Aorta (tissue), 5 donors: Measurements from ENCODE around the gene SLC34A3. TPM values are rescaled to one million over a fixed set of nuclear protein-coding genes. Genes with fewer than 3 reads are reported as not detected.

ENCODE experiments used
- ATAC-seq: fragments of 200-7000 bp; cut with Tn5 transposase; one replicate; pipeline ENCODE4 v1.9.1; 2022; ENCODE audit warnings: moderate library complexity; ENCODE audit not compliant: low FRiP score
- DNase-seq, 2 donors: peaks; one replicate each; pipeline ENCODE4 v3.0.0-alpha.2; 2020
- H3K27ac ChIP-seq, 2 donors: one replicate each; pipeline ENCODE4 v1.5.1; 2013; ENCODE audit warnings: low read length in 2 of 2, mild to moderate bottlenecking in 2 of 2, moderate library complexity in 2 of 2, control low read depth in 1 of 2, inconsistent platforms in 1 of 2, low read depth in 1 of 2
- H3K27me3 ChIP-seq, 2 donors: one replicate each; pipeline ENCODE4 v1.6.1; 2013; ENCODE audit warnings: control low read depth in 1 of 2, low read length in 1 of 2, mild to moderate bottlenecking in 1 of 2, moderate library complexity in 1 of 2; ENCODE audit not compliant: insufficient read depth in 2 of 2, control insufficient read depth in 1 of 2
- H3K36me3 ChIP-seq, 2 donors: one replicate each; pipeline ENCODE4 v1.6.1; 2013; ENCODE audit warnings: control low read depth in 1 of 2, low read length in 1 of 2, mild to moderate bottlenecking in 1 of 2; ENCODE audit not compliant: insufficient read depth in 2 of 2, control insufficient read depth in 1 of 2
- H3K4me1 ChIP-seq, 2 donors: one replicate each; pipeline ENCODE4 v1.6.1; 2013; ENCODE audit warnings: low read length in 2 of 2, control low read depth in 1 of 2, mild to moderate bottlenecking in 1 of 2, moderate library complexity in 1 of 2; ENCODE audit not compliant: insufficient read depth in 2 of 2, control insufficient read depth in 1 of 2
- H3K4me3 ChIP-seq, 2 donors: one replicate each; pipeline ENCODE4 v1.5.1; 2013; ENCODE audit warnings: low read length in 2 of 2, control low read depth in 1 of 2, mild to moderate bottlenecking in 1 of 2
- H3K9me3 ChIP-seq: one replicate; pipeline ENCODE4 v1.6.1; 2013; ENCODE audit warnings: mild to moderate bottlenecking, low read length; ENCODE audit not compliant: control insufficient read depth
- WGBS, 2 donors: extraction: QIAGEN DNeasy Blood & Tissue Kit; methylation state at CpG; one replicate each; pipeline ENCODE4 v1.1.7; 2013; 5-methylcytosine and 5-hydroxymethylcytosine counted together
- intact Hi-C, 2 donors: fragments of 100-400 bp; cut with DNase I; formaldehyde crosslinking; loops; one replicate each; pipeline versions ENCODE4 v1.14.2 to v1.15.0; 2022
- polyA plus RNA-seq, 2 donors: library from polyadenylated mRNA; stranded (reverse); fragments of 200-250 nt; gene quantifications; one replicate each; pipeline ENCODE4 v1.2.3, GENCODE V29; 2013
- total RNA-seq, 2 donors: library from RNA; stranded (reverse); fragmentation: NEBNext Ultra II Directional; extraction: Animal tissue kit (Norgen Biotek cat#: 25700); gene quantifications; one replicate each; pipeline ENCODE4 v1.2.1, GENCODE V29; 2021
- donor health status: healthy with polysubstance abuse.
- donor health status: Bipolar disorder and iron deficiency.
- donor health status: DM: no; HTN: no; CAD: no.
- donor health status: DM: no; HTN: no; CAD: no.
- donor health status: DM: yes; HTN: yes; CAD: no.

The SLC34A3 gene
- total and polyA plus RNA-seq, 4 donors: not detected

DNA sequence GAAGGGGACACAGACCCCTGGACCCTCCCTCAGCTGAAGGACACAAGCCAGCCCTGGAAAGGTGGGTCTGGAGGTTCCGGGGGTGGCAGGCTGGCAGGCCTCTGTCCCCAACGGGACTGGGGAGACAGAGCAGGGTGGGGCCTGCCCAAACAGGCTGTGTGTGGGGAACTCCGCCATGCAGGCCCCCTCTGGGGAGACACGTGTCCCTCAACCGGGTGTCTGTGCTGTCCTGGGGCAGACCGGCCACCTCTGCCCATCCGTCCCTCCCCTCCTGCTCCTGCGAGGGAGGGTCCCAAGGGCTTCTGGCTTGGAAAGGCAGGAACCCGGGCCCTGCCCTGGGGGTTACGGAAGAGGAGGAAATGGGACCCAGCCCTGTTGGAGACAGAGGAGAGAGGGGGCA is 1.4 kb downstream of the SLC34A3 start:
- no peaks in the 10 kb centered on the region for H3K4me1 ChIP-seq
- H3K9me3 ChIP-seq: no peaks in the 10 kb centered on the region
- DNase-seq (no peak), ATAC-seq (no peak)
- intact Hi-C loops: no loop called here
- H3K4me3 ChIP-seq: no peak overlapping the region
- 62 to 70% methylated on average over 10 of the region's 10 CpGs for WGBS, 2 donors
- no peaks in the 10 kb centered on the region for H3K27me3 ChIP-seq
- H3K36me3 ChIP-seq: no peaks in the 10 kb centered on the region
- H3K27ac ChIP-seq: no peak overlapping the region

DNA sequence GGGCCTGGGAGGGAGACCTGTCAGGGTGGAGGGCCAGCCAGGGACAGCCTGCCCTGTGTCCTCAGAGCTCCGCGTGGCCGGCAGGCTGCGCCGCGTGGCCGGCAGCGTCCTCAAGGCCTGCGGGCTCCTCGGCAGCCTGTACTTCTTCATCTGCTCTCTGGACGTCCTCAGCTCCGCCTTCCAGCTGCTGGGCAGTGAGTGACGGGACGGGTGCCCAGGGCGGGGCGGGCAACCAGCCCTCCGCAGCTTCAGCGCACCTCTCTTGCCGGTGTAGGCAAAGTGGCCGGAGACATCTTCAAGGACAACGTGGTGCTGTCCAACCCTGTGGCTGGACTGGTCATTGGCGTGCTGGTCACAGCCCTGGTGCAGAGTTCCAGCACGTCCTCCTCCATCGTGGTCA is 1.8 kb downstream of the SLC34A3 start:
- Histone ChIP-seq H3K27me3 (no peaks in the 10 kb centered on the region), H3K4me1 (no peaks in the 10 kb centered on the region)

DNA sequence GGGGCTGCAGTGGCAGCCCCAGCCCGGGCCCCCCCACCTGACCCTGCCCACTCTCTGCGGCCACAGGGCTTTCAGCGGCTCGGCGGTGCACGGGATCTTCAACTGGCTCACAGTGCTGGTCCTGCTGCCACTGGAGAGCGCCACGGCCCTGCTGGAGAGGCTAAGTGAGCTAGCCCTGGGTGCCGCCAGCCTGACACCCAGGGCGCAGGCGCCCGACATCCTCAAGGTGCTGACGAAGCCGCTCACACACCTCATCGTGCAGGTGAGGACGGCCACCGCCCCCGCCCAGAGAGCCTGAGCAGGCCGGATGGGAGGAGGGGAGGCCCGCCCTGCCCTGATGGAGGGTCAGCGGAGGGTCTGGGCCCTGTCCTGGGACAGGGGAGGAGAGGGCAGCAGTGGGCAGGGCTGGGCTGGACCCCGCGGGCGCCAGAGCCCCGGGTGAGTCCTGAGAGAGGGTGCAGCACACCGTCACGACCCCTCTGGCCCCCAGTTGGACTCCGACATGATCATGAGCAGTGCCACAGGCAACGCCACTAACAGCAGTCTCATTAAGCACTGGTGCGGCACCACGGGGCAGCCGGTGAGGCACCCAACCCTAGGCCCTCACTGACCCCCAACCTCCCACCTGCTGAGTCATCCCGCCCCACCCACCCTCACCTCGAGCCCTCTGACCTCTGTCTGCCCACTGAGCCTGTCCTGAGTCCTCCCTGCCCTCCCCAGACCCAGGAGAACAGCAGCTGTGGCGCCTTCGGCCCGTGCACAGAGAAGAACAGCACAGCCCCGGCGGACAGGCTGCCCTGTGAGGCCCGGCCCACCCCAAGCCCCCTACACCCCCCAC is 2.7 kb downstream of the SLC34A3 start:
- no peak overlapping the region for H3K27ac ChIP-seq
- no peak for ATAC-seq
- no peaks in the 10 kb centered on the region for H3K4me1 ChIP-seq
- no peak overlapping the region for H3K4me3 ChIP-seq
- no peak for DNase-seq
- no peaks in the 10 kb centered on the region for H3K36me3 ChIP-seq
- intact Hi-C loops: no loop called here
- WGBS, 2 donors: 73 to 78% methylated on average over 34 to 40 of the region's 40 CpGs
- no peaks in the 10 kb centered on the region for H3K27me3 ChIP-seq
- no peaks in the 10 kb centered on the region for H3K9me3 ChIP-seq

More for the DNA sequence above, 1.8 kb downstream of the SLC34A3 start:
- Histone ChIP-seq H3K36me3 (no peaks in the 10 kb centered on the region), H3K4me3 (no peak overlapping the region), H3K9me3 (no peaks in the 10 kb centered on the region), H3K27ac (no peak overlapping the region)
- DNase-seq: no peak
- ATAC-seq: no peak
- WGBS, 2 donors: 70 to 80% methylated on average over 23 to 24 of the region's 24 CpGs
- intact Hi-C loops: no loop called here

DNA sequence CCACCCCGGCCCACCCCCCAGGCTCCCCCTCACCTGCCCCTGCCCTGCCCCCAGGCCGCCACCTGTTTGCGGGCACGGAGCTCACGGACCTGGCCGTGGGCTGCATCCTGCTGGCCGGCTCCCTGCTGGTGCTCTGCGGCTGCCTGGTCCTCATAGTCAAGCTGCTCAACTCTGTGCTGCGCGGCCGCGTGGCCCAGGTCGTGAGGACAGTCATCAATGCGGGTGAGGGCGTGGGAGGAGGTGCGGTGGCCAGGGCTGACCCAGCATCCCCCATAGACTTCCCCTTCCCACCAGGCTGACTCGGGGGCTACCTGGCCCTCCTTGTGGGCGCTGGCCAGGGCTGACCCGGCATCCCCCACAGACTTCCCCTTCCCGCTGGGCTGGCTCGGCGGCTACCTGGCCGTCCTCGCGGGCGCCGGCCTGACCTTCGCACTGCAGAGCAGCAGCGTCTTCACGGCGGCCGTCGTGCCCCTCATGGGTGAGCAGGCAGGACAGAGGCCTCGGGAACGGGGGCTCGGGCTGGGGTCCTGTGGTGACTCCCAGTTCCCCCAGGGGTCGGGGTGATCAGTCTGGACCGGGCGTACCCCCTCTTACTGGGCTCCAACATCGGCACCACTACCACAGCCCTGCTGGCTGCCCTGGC is 3.5 kb downstream of the SLC34A3 start:
- Histone ChIP-seq H3K27ac (no peak overlapping the region), H3K36me3 (no peaks in the 10 kb centered on the region), H3K4me3 (no peak overlapping the region), H3K27me3 (no peaks in the 10 kb centered on the region), H3K9me3 (no peaks in the 10 kb centered on the region), H3K4me1 (no peaks in the 10 kb centered on the region)
- DNase-seq (no peak), ATAC-seq (no peak)
- WGBS, 2 donors: 61 to 70% methylated on average over 40 of the region's 40 CpGs
- intact Hi-C loops: no loop called here

DNA sequence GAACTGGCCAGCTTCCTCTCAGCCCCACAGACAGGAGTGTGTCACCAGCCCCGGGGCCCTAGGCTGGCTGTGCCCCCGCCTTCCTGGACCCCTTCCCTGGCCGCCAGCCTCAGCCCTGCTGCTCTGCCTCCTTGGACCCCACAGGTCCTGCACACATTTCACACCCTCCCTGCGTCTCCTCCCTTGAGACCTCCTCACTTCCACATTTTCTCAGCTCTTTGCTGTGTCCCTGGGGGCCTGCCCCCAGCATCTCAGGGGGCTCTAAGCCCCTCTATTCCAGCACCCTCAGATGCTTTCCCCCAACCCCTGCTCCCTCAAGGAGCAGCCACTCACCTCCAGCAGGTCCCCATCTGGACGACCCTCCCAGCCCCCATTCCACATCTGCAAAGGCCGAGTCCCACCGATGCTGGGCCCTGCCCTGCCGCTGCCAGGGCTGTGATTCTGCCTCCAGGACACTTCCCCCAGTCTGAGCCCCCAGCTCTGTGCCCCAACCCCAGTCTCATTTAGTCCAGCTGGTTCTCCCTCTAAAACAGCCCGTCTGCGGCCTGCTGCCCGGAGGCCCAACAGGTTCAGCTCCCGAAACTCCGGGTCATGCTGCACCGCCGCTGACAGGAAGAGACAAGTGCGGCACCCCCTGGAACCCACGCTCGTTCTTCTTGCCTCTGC is 4.2 kb downstream of the SLC34A3 start:
- DNase-seq (no peak), ATAC-seq (no peak)
- Histone ChIP-seq H3K9me3 (no peaks in the 10 kb centered on the region), H3K4me1 (no peaks in the 10 kb centered on the region), H3K27me3 (no peaks in the 10 kb centered on the region), H3K4me3 (no peak overlapping the region), H3K27ac (no peak overlapping the region), H3K36me3 (no peaks in the 10 kb centered on the region)
- intact Hi-C loops: no loop called here
- 65 to 80% methylated on average over 17 to 18 of the region's 18 CpGs for WGBS, 2 donors

DNA sequence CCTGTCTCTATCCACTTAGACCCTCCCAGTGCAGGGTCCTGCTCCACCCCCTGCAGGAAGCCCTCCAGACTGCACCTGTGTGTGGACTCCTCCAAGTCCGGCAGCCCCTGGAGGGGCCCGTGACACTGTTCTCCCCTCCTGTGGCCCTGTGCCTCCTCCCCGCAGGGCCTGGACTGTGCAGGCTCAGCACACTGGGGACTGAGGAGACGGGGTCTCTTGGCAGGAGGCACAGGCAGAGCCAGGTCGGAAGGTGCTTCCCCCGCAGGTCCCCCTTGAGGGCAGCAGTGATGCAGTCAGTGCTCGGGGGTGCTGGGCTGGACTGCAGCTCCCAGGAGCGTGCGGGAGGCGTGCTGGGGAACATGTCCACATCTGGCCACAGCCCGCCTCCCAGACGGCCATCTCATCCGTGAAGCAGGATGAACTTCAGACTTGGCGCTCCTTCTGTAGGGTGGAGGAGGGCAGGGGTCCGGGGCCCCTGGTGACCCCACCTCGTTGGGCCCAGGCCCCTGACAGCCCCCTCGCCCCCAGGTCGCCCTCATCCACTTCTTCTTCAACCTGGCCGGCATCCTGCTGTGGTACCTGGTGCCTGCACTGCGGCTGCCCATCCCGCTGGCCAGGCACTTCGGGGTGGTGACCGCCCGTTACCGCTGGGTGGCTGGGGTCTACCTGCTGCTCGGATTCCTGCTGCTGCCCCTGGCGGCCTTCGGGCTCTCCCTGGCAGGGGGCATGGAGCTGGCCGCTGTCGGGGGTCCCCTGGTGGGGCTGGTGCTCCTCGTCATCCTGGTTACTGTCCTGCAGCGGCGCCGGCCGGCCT is 4.9 kb downstream of the SLC34A3 start:
- H3K4me1 ChIP-seq: no peaks in the 10 kb centered on the region
- DNase-seq: no peak
- intact Hi-C loops: no loop called here

DNA sequence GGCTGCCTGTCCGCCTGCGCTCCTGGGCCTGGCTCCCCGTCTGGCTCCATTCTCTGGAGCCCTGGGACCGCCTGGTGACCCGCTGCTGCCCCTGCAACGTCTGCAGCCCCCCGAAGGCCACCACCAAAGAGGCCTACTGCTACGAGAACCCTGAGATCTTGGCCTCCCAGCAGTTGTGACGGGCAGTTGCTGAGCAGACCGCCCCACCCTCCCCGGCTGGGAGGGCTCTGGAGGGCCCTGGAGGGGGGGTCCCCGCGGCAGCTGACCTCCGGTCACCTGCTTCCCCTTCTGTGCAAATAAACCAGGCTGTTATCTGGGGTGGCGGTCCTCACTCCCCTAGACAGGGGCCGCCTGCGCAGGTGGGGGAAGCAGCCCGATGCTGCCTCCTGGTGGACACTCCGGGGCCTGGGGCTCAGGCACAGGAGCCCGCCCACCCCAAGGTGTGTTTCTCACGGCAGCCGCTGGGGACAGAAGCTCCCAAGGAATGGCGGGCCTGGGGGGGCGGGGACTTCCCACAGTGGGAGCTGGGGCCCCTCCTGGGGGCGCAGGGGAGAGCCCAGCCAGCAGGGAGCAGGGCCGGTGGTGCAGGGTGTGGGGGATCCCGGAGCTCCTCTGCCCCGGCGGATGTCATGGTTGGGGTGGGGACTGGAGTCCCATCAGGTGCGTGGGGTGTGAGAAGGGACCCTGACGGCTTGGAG is 5.7 kb downstream of the SLC34A3 start:
- intact Hi-C loops: no loop called here
- Histone ChIP-seq H3K4me3 (no peak overlapping the region), H3K4me1 (no peaks in the 10 kb centered on the region)

More for the DNA sequence above, 4.9 kb downstream of the SLC34A3 start:
- H3K27me3 ChIP-seq: no peaks in the 10 kb centered on the region
- WGBS, 2 donors: 70 to 78% methylated on average over 34 to 35 of the region's 35 CpGs
- no peaks in the 10 kb centered on the region for H3K36me3 ChIP-seq
- H3K27ac ChIP-seq: no peak overlapping the region
- H3K4me3 ChIP-seq: no peak overlapping the region
- no peaks in the 10 kb centered on the region for H3K9me3 ChIP-seq
- no peak for ATAC-seq

DNA sequence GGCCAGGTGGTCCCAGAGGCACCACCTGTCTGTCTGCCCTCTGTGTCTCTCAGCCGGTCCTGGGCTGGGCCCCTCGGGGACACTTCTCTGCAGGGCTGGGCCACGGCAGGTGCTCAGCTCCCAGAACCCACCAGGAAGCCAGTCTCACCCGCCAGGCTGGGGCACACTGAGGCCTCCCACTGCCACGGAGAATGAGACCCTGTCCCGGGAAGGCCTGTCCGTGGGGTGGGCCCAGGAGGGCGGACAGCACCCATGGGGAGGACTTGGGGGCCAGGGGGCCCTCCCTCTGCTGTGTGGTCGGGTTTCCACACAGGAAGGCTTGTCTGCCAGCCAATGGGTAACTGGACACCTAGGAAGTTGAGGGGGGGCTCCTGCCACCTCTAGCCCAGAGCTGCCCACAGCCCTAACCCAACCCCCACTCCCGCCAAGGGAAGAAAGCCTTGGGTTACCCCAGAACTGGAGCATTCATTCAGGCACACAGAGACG is 6.3 kb downstream of the SLC34A3 start:
- Histone ChIP-seq H3K27ac (no peak overlapping the region), H3K4me1 (no peaks in the 10 kb centered on the region), H3K27me3 (peaks cover 0 to 2% of the 10 kb centered on the region in 2 donors), H3K9me3 (no peaks in the 10 kb centered on the region), H3K36me3 (no peaks in the 10 kb centered on the region), H3K4me3 (no peak overlapping the region)
- ATAC-seq (no peak), DNase-seq (no peak)
- WGBS, 2 donors: 50 to 63% methylated on average over 9 to 11 of the region's 11 CpGs
- intact Hi-C loops: no loop called here

More for the DNA sequence above, 5.7 kb downstream of the SLC34A3 start:
- 15 to 16% methylated on average over 31 of the region's 31 CpGs for WGBS, 2 donors
- Histone ChIP-seq H3K9me3 (no peaks in the 10 kb centered on the region), H3K27ac (no peak overlapping the region), H3K36me3 (no peaks in the 10 kb centered on the region), H3K27me3 (peaks cover 0 to 2% of the 10 kb centered on the region in 2 donors)
- DNase-seq (peak; percentile 86 to 95), ATAC-seq (peak; percentile 60)
